ENCODE results near the gene LMF2. TPM values are rescaled to one million over a fixed set of nuclear protein-coding genes. Genes with fewer than 3 reads are reported as not detected.

Gene LMF2
- polyA plus RNA-seq, 3 donors, result 15.0 to 145 (median 16.6) TPM

- no peak for TF ChIP-seq CTCF (IDR thresholded peaks at IDR 0.05)
- H3K4me3 ChIP-seq (replicated peaks in 1 of 3; ENCODE audit: low read depth in 2 of 3, low read length in 3 of 3), result peak overlapping the region in 2 of 3 experiments; percentile 28 to 47
- no peak overlapping the region for H2AFZ ChIP-seq (ENCODE audit: insufficient read depth, low read depth, low read length, poor library complexity, severe bottlenecking)
- H3K27ac ChIP-seq (ENCODE audit: low read depth in 1 of 2, low read length in 2 of 2), result peak overlapping the region; percentile 99 to 100
- peak overlapping the region; percentile 92 for H3K9ac ChIP-seq (ENCODE audit: insufficient read depth, low read length, poor library complexity, severe bottlenecking)
- H3K4me1 Mint-ChIP-seq, result peaks cover 76% of the 10 kb centered on the region
- H3K27me3 Mint-ChIP-seq (ENCODE audit: low read depth in 3 of 3), result peaks cover 0 to 1% (median 0%) of the 10 kb centered on the region in 3 donors
- peak overlapping the region; percentile 52 for H3K4me2 ChIP-seq (replicated peaks; ENCODE audit: extremely low read depth, low read length, poor library complexity, severe bottlenecking)
- no peaks in the 10 kb centered on the region for H3K9me3 Mint-ChIP-seq
- peak overlapping the region; percentile 69 to 82 for H3K4me3 Mint-ChIP-seq
- no peaks in the 10 kb centered on the region for H3K36me3 ChIP-seq (replicated peaks in 1 of 2; ENCODE audit: control insufficient read depth in 1 of 2, insufficient read depth in 2 of 2, low read length in 2 of 2)
- H3K27me3 ChIP-seq (ENCODE audit: control insufficient read depth in 2 of 2, insufficient read depth in 2 of 2, low read length in 2 of 2), result no peaks in the 10 kb centered on the region
- peak overlapping the region; percentile 97 to 100 (median 99) for H3K27ac Mint-ChIP-seq
- no CpG with 5 or more reads among the region's 10 CpGs for WGBS (ENCODE audit: insufficient coverage)
- peak in 1 of 3 donors; percentile 10 for DNase-seq
- H4K20me1 ChIP-seq (ENCODE audit: insufficient read depth, low read length), result no peaks in the 10 kb centered on the region
- intact Hi-C loops (cut with micrococcal nuclease), result no loop called here
- peaks cover 27% of the 10 kb centered on the region for H3K79me2 ChIP-seq (ENCODE audit: insufficient read depth, low read length)
- peaks cover 96 to 99% of the 10 kb centered on the region in 2 donors for H3K4me1 ChIP-seq (ENCODE audit: control insufficient read depth in 1 of 2, insufficient read depth in 2 of 2, low read length in 2 of 2)
- H3K9me3 ChIP-seq (replicated peaks in 1 of 2; ENCODE audit: control insufficient read depth in 1 of 2, insufficient read depth in 1 of 2, low read length in 2 of 2), result no peaks in the 10 kb centered on the region
- peaks cover 6 to 9% of the 10 kb centered on the region in 2 donors for H3K36me3 Mint-ChIP-seq
These were observed 32.9 kb upstream of the LMF2 start for GRCh38 chr22:50540381-50540780.

DNA sequence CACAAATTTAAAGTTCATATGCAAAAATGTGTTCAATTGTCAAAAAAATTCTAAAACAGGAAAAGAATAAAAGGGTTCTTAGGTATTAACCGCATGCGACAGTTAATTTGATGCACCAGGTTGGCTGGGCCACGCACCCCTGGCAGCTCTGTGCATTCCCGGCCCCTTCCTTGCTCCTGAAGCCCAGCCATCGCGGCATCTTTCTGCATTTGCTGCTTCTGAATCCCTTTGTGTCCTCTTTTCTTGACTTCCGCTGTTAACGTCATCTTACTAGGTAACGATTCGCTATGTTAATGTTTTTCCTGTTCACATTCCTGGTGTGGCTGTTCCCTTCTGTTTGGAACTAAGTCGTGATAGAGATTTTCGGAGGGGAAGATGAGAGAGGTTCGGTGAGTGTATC, 30.3 kb upstream of the LMF2 start:
- no peak overlapping the region for H2AFZ ChIP-seq (ENCODE audit: insufficient read depth, low read depth, low read length, poor library complexity, severe bottlenecking)
- Mint-ChIP-seq H3K4me1 (peaks cover 84% of the 10 kb centered on the region), H3K27me3 (ENCODE audit: low read depth in 3 of 3) (peaks cover 0 to 1% (median 0%) of the 10 kb centered on the region in 3 donors), H3K27ac (peak overlapping the region; percentile 99 to 100 (median 100)), H3K36me3 (peaks cover 8 to 9% of the 10 kb centered on the region in 2 donors), H3K9me3 (no peaks in the 10 kb centered on the region), H3K4me3 (peak overlapping the region; percentile 61 to 67)
- H3K9me3 ChIP-seq (replicated peaks in 1 of 2; ENCODE audit: control insufficient read depth in 1 of 2, insufficient read depth in 1 of 2, low read length in 2 of 2), result no peaks in the 10 kb centered on the region
- H4K20me1 ChIP-seq (ENCODE audit: insufficient read depth, low read length), result no peaks in the 10 kb centered on the region
- H3K27me3 ChIP-seq (ENCODE audit: control insufficient read depth in 2 of 2, insufficient read depth in 2 of 2, low read length in 2 of 2), result no peaks in the 10 kb centered on the region
- H3K4me1 ChIP-seq (ENCODE audit: control insufficient read depth in 1 of 2, insufficient read depth in 2 of 2, low read length in 2 of 2), result peaks cover 96 to 99% of the 10 kb centered on the region in 2 donors
- peak overlapping the region; percentile 32 for H3K4me2 ChIP-seq (replicated peaks; ENCODE audit: extremely low read depth, low read length, poor library complexity, severe bottlenecking)
- WGBS (ENCODE audit: insufficient coverage), result 76% methylated on average over 8 of the region's 13 CpGs
- peak overlapping the region; percentile 92 for H3K9ac ChIP-seq (ENCODE audit: insufficient read depth, low read length, poor library complexity, severe bottlenecking)
- no peak for TF ChIP-seq CTCF (IDR thresholded peaks at IDR 0.05)
- H3K79me2 ChIP-seq (ENCODE audit: insufficient read depth, low read length), result peaks cover 30% of the 10 kb centered on the region
- intact Hi-C loops (cut with micrococcal nuclease), result loop anchor here in 1 of 2 donors (10.0 kb wide), 1 partner anchor 603 kb away; no protein-coding TSS in a partner anchor
- DNase-seq, result no peak
- peak overlapping the region in 1 of 3 experiments; percentile 29 for H3K4me3 ChIP-seq (replicated peaks in 1 of 3; ENCODE audit: low read depth in 2 of 3, low read length in 3 of 3)
- no peaks in the 10 kb centered on the region for H3K36me3 ChIP-seq (replicated peaks in 1 of 2; ENCODE audit: control insufficient read depth in 1 of 2, insufficient read depth in 2 of 2, low read length in 2 of 2)
- H3K27ac ChIP-seq (ENCODE audit: low read depth in 1 of 2, low read length in 2 of 2), result peak overlapping the region; percentile 99 to 100
